ENCODE results near the gene ATF6B. TPM values are rescaled to one million over a fixed set of nuclear protein-coding genes. Genes with fewer than 3 reads are reported as not detected.
A peak's percentile ranks its signal among the peaks of the same experiment; 100 is the strongest.

ATF6B gene
- total RNA-seq, 4 donors from 2014 or later = 74.3 to 121 (median 102) TPM

GRCh38 chr6:32153564-32154513 lies 25.8 kb upstream of the ATF6B start, which contains the start of gene PPT2:
TSS of gene PPT2 (plus strand) at chr6:32154141. CDS start at chr6:32154595, 454 bp downstream.
- H3K27me3 ChIP-seq = no peaks in the 10 kb centered on the region
- peaks cover 0 to 39% (median 0%) of the 10 kb centered on the region in 3 donors for H3K36me3 ChIP-seq
- peak within 1 kb of the TSS; percentile 50 to 80 (median 73) for H3K4me3 ChIP-seq
- peak within 1 kb of the TSS; percentile 87 to 97 (median 92) for H3K27ac ChIP-seq
- 1% methylated on average over 44 to 46 of the region's 52 CpGs for WGBS, 2 donors
- peak; percentile 84 to 90 for DNase-seq (ENCODE audit: low spot score in 2 of 2)
- H3K9me3 ChIP-seq = no peaks in the 10 kb centered on the region
- peak in 4 of 5 experiments; percentile 20 to 44 (median 27) for TF ChIP-seq CTCF (IDR thresholded peaks at IDR 0.05)
- peak in 1 of 2 donors; percentile 65 for TF ChIP-seq POLR2A (IDR thresholded peaks at IDR 0.05)
- TF ChIP-seq EP300 (IDR thresholded peaks at IDR 0.05) = peak; percentile 87 to 94
- H3K4me1 ChIP-seq = peaks cover 4 to 65% (median 28%) of the 10 kb centered on the region in 4 donors

DNA sequence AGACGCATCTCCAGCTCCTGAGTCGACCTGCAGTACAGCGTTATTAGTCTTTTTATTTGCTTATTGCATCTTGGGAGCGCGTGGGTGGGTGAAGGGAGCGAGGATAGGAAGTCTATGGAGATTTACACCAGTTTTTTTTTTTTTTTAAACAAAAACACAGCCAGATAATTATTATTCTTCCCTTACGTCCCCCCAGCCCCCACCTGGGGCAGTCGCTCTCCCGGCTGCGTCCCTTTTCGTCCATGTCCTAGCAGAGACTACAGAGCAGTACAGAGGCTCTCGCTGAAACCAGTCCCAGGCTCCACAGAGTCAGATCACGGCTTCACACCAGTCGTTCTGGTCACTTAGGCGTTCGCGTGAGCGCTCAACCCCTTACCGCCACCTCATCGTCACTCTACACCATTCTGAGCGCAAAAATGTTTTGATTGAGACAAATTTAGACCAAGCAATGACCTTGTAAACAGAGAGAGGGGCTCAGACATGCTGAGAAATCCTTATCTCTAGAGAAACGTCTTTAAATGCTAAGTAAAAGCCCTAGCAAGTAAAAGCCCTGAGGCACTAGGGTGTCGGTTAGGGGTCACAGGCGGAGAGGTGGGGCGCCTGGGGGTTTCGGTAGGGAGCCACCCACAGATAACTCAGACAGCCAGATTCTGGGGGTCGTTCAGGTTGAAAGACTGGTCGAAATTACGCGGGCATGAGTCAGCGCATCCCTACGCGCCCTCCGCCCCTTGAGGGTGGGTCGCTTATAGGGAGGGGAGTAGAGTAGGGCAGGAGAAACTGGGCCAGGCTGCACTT lies 24.9 kb upstream of the ATF6B start:
- no peaks in the 10 kb centered on the region for H3K9me3 ChIP-seq
- H3K36me3 ChIP-seq = peaks cover 0 to 33% (median 0%) of the 10 kb centered on the region in 3 donors
- no peak for TF ChIP-seq POLR2A (IDR thresholded peaks at IDR 0.05)
- no peak for TF ChIP-seq CTCF (IDR thresholded peaks at IDR 0.05)
- no peak for TF ChIP-seq EP300 (IDR thresholded peaks at IDR 0.05)
- DNase-seq (ENCODE audit: low spot score in 2 of 2) = no peak
- H3K27ac ChIP-seq = peak overlapping the region; percentile 87 to 97 (median 92)
- 8 to 16% methylated on average over 35 of the region's 35 CpGs for WGBS, 2 donors
- H3K27me3 ChIP-seq = no peaks in the 10 kb centered on the region
- H3K4me3 ChIP-seq = peak overlapping the region; percentile 50 to 80 (median 73)
- H3K4me1 ChIP-seq = peaks cover 4 to 65% (median 28%) of the 10 kb centered on the region in 4 donors

DNA sequence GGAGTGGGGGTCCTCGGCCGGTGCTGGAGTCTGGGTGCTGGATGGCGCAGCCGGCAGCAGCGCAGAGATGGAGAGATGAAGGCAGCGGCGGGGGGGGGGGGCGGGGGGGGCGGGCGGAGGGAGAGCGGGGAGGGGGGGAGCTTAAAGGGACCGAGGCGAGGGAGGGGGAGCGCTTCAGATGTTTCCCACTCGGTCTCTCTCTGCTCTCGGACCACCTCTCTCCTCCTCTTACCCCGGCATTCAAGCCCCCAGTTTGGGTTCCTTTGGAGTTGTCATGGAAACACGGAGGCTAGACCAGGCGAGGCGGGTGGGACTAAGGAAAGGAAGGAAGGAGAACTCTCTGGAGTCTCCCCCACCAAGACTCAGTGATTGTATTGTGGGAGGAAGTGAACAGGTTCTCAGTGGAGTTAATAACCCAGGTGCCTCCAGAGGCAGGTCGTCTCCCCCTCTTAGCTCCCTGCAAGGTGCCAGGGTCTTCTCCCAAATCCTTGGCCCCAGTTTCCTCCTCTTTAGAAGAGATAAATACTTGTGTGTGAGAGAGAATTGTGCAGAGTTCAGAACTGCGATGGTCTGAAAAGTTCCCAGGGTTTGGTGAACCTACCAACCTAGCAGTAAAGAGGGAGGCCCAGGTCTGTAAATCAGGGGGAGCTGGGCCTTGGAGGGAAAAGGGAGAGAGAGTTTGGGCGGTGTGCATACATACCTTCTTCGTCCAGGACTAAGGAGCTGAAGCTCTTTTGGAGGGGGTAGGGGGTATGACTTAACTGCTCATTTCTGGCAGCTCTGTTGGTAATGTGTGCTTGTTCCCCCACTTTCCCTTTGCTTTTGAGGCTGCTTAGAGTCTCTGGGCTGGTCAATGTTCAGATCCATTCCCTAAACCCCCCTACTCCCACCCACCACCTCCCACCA lies 24.1 kb upstream of the ATF6B start, which contains the start of gene PRRT1:
Gene PRRT1 (minus strand): TSS at position 77 of the 906 bp plus-strand sequence. CDS start 112 bp downstream, outside the sequence.
- Histone ChIP-seq H3K4me3 (peak within 1 kb of the TSS; percentile 50 to 80 (median 73)), H3K27ac (peak within 1 kb of the TSS; percentile 87 to 97 (median 92)), H3K27me3 (no peaks in the 10 kb centered on the region), H3K4me1 (peaks cover 4 to 65% (median 28%) of the 10 kb centered on the region in 4 donors), H3K36me3 (peaks cover 0 to 25% (median 0%) of the 10 kb centered on the region in 3 donors), H3K9me3 (no peaks in the 10 kb centered on the region)
- WGBS, 2 donors = 5 to 13% methylated on average over 19 to 20 of the region's 24 CpGs
- no peak for DNase-seq (ENCODE audit: low spot score in 2 of 2)
- no peak for TF ChIP-seq POLR2A (IDR thresholded peaks at IDR 0.05)
- TF ChIP-seq EP300 (IDR thresholded peaks at IDR 0.05) = no peak
- TF ChIP-seq CTCF (IDR thresholded peaks at IDR 0.05) = no peak

DNA sequence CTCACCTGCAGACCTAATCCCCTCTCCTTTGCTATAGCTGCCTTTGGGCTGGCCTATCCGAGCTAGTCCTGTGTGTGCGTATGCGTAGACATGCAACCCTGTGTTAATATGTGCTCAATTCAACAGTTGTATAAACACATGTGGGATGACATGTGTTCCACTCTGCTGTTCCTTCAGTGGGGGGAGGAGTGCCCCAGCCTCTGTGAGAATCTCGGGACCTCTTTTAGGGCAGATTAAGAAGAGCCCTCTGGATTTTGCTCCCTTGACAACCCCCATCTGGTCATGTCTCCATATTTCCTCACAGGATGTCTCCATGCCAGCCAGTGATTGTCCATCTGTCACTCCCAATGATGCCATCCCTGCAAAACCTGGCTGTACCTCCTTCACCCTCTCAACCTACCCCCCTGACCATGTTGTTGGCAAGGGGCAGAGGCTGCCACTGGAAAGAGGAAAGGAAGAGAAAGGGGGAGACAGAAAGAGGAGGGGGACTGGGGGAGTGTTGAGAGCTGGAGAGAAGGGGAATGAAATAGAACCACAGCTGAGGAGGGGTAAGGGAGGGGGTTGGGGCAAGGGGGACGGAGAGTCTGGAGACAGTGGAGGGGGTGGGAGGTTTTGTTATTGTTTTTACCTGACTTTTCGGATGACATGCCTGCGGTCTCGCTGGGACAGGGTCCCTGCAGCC lies 23.3 kb upstream of the ATF6B start:
- no peak for DNase-seq (ENCODE audit: low spot score in 2 of 2)
- H3K27me3 ChIP-seq = no peaks in the 10 kb centered on the region
- WGBS, 2 donors = 22 to 35% methylated on average over 8 of the region's 8 CpGs
- H3K27ac ChIP-seq = peak overlapping the region; percentile 15 to 97 (median 92)
- peak overlapping the region; percentile 24 to 76 (median 42) for H3K4me3 ChIP-seq
- no peak for TF ChIP-seq EP300 (IDR thresholded peaks at IDR 0.05)
- no peak for TF ChIP-seq CTCF (IDR thresholded peaks at IDR 0.05)
- no peak for TF ChIP-seq POLR2A (IDR thresholded peaks at IDR 0.05)
- H3K36me3 ChIP-seq = peaks cover 0 to 17% (median 0%) of the 10 kb centered on the region in 3 donors
- H3K4me1 ChIP-seq = peaks cover 4 to 57% (median 28%) of the 10 kb centered on the region in 4 donors
- no peaks in the 10 kb centered on the region for H3K9me3 ChIP-seq
